Measurements from ENCODE around the gene SLC9A7.

DNA sequence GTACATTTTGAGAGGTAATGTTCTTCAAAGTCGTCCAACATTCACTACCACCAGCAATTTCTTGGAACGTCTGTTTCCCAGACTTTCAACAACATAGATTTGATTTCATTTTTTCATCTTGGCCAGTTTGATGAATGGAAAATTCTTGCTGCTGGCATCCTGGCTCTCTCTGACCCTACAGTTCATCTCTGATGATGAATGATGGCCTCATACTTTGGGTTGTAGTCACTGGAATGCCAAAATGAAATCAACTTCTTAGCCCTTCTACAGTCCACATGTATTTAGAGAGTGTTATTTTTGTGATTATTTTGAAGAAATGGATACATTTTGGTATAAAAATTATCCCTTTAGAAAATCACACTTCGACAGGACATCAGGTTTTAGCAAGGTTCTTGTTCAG is 176.6 kb downstream of the SLC9A7 start:
- TF ChIP-seq POLR2A (IDR thresholded peaks at IDR 0.05) (no peak), POLR2AphosphoS5 (IDR thresholded peaks at IDR 0.05) (no peak)
- TF ChIP-seq, protein P1, sequence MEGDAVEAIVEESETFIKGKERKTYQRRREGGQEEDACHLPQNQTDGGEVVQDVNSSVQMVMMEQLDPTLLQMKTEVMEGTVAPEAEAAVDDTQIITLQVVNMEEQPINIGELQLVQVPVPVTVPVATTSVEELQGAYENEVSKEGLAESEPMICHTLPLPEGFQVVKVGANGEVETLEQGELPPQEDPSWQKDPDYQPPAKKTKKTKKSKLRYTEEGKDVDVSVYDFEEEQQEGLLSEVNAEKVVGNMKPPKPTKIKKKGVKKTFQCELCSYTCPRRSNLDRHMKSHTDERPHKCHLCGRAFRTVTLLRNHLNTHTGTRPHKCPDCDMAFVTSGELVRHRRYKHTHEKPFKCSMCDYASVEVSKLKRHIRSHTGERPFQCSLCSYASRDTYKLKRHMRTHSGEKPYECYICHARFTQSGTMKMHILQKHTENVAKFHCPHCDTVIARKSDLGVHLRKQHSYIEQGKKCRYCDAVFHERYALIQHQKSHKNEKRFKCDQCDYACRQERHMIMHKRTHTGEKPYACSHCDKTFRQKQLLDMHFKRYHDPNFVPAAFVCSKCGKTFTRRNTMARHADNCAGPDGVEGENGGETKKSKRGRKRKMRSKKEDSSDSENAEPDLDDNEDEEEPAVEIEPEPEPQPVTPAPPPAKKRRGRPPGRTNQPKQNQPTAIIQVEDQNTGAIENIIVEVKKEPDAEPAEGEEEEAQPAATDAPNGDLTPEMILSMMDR (IDR thresholded peaks at IDR 0.05), result no peak
